ENCODE results near the gene SKP2. TPM values are rescaled to one million over a fixed set of nuclear protein-coding genes. Genes with fewer than 3 reads are reported as not detected.

The SKP2 gene
- total and polyA plus RNA-seq, 4 donors = 4.6 to 28.2 (median 15.4) TPM

GRCh38 chr5:36135988-36136387 lies 15.9 kb upstream of the SKP2 start:
- Histone ChIP-seq H3K36me3 (ENCODE audit: control insufficient read depth in 4 of 4, insufficient read depth in 3 of 4, low read depth in 1 of 4, low read length in 3 of 4) (peaks cover 0 to 23% (median 14%) of the 10 kb centered on the region in 4 donors), H3K4me3 (ENCODE audit: low read depth in 1 of 3, low read length in 3 of 3) (no peak overlapping the region), H3K9ac (ENCODE audit: low read depth in 1 of 2, low read length in 2 of 2) (no peak overlapping the region), H3K27me3 (ENCODE audit: control insufficient read depth in 4 of 4, insufficient read depth in 4 of 4, low read length in 3 of 4) (no peaks in the 10 kb centered on the region), H3K27ac (ENCODE audit: low read depth in 1 of 2, low read length in 2 of 2) (no peak overlapping the region), H3K9me3 (ENCODE audit: control insufficient read depth in 4 of 4, low read length in 3 of 4) (no peaks in the 10 kb centered on the region), H3K4me1 (ENCODE audit: control insufficient read depth in 4 of 4, insufficient read depth in 4 of 4, low read length in 3 of 4) (peaks cover 0 to 2% (median 0%) of the 10 kb centered on the region in 4 donors)
- no peak for DNase-seq (ENCODE audit: low spot score)
- WGBS = 99% methylated on average over 3 of the region's 3 CpGs
- no peak for TF ChIP-seq TAF1 (conservative IDR thresholded peaks at IDR 0.05)
- no peak for TF ChIP-seq RAD21 (IDR thresholded peaks at IDR 0.05)
- no peak for TF ChIP-seq RXRA (IDR thresholded peaks at IDR 0.05)
- TF ChIP-seq MAX (IDR thresholded peaks at IDR 0.05) = no peak
- no peak for TF ChIP-seq CTCF (IDR thresholded peaks at IDR 0.05; ENCODE audit: low read depth, low read length, missing input control)
- no peak for TF ChIP-seq ATF3 (IDR thresholded peaks at IDR 0.05)
- no peak for TF ChIP-seq EGR1 (IDR thresholded peaks at IDR 0.05; ENCODE audit: low read depth in 2 of 2)

- no peaks in the 10 kb centered on the region for H3K27me3 ChIP-seq (ENCODE audit: control insufficient read depth in 4 of 4, insufficient read depth in 4 of 4, low read length in 3 of 4)
- H3K4me1 ChIP-seq (ENCODE audit: control insufficient read depth in 4 of 4, insufficient read depth in 4 of 4, low read length in 3 of 4) = peaks cover 0 to 2% (median 0%) of the 10 kb centered on the region in 4 donors
- no peak overlapping the region for H3K27ac ChIP-seq (ENCODE audit: low read depth in 1 of 2, low read length in 2 of 2)
- no peak for TF ChIP-seq REST (IDR thresholded peaks at IDR 0.05)
- TF ChIP-seq YY1 (IDR thresholded peaks at IDR 0.05) = no peak
- no peak for TF ChIP-seq TAF1 (conservative IDR thresholded peaks at IDR 0.05)
- no peak for TF ChIP-seq NR2F2 (IDR thresholded peaks at IDR 0.05)
- TF ChIP-seq HNF4A (conservative IDR thresholded peaks at IDR 0.05) = no peak
- TF ChIP-seq RAD21 (IDR thresholded peaks at IDR 0.05) = no peak
- TF ChIP-seq FOXA2 (IDR thresholded peaks at IDR 0.05) = no peak
- TF ChIP-seq FOXA1 (IDR thresholded peaks at IDR 0.05) = no peak
- TF ChIP-seq JUND (IDR thresholded peaks at IDR 0.05) = no peak
- no peak for TF ChIP-seq RXRA (IDR thresholded peaks at IDR 0.05)
- no peak for TF ChIP-seq GABPA (IDR thresholded peaks at IDR 0.05 in 1 of 2, conservative IDR thresholded peaks at IDR 0.05 in 1 of 2)
- TF ChIP-seq CTCF (IDR thresholded peaks at IDR 0.05; ENCODE audit: low read depth, low read length, missing input control) = no peak
- TF ChIP-seq ZBTB33 (IDR thresholded peaks at IDR 0.05) = no peak
- TF ChIP-seq HNF4G (IDR thresholded peaks at IDR 0.05) = no peak
- TF ChIP-seq MAX (IDR thresholded peaks at IDR 0.05) = no peak
- no peak for TF ChIP-seq ATF3 (IDR thresholded peaks at IDR 0.05)
- no peaks in the 10 kb centered on the region for H3K9me3 ChIP-seq (ENCODE audit: control insufficient read depth in 4 of 4, low read length in 3 of 4)
- no peak overlapping the region for H3K9ac ChIP-seq (ENCODE audit: low read depth in 1 of 2, low read length in 2 of 2)
- peaks cover 0 to 23% (median 14%) of the 10 kb centered on the region in 4 donors for H3K36me3 ChIP-seq (ENCODE audit: control insufficient read depth in 4 of 4, insufficient read depth in 3 of 4, low read depth in 1 of 4, low read length in 3 of 4)
- H3K4me3 ChIP-seq (ENCODE audit: low read depth in 1 of 3, low read length in 3 of 3) = no peak overlapping the region
- DNase-seq (ENCODE audit: low spot score) = no peak
These were observed 15.3 kb upstream of the SKP2 start for GRCh38 chr5:36136581-36136980.
